ENCODE data around the gene RNFT1. TPM values are rescaled to one million over a fixed set of nuclear protein-coding genes. Genes with fewer than 3 reads are reported as not detected.
"Not testable (repeated sequence)": the region's sequence is repeated elsewhere in the genome, so short reads cannot be mapped to it uniquely, and the experiment has no call there.

Gene RNFT1
- total RNA-seq, 1 donor from 2014 or later, result 16.8 TPM

DNA sequence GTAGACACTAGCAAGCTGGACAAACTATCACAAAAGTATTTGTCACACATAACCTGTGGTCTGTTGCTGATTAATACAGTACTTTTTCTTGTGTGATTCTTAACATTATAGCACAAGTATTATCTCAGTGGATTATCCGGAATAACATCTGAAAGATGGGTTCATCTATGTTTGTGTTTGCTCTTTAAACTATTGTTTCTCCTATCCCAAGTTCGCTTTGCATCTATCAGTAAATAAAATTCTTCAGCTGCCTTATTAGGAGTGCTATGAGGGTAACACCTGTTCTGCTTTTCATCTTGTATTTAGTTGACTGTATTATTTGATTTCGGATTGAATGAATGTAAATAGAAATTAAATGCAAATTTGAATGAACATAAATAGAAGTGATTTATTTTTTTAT, 14.5 kb downstream of the RNFT1 start:
- no peak overlapping the region for H3K4me3 Mint-ChIP-seq (ENCODE audit: unreplicated experiment)
- H3K27me3 Mint-ChIP-seq (ENCODE audit: unreplicated experiment), result no peaks in the 10 kb centered on the region
- TF ChIP-seq CTCF (IDR thresholded peaks at IDR 0.05; ENCODE audit: unreplicated experiment), result no peak
- no peak for DNase-seq (ENCODE audit: low spot score)
- H3K27ac Mint-ChIP-seq (ENCODE audit: unreplicated experiment), result no peak overlapping the region
- H3K36me3 Mint-ChIP-seq (ENCODE audit: low read depth, unreplicated experiment), result peaks cover 5% of the 10 kb centered on the region
- no peaks in the 10 kb centered on the region for H3K9me3 Mint-ChIP-seq (ENCODE audit: unreplicated experiment)
- no peaks in the 10 kb centered on the region for H3K4me1 Mint-ChIP-seq (ENCODE audit: unreplicated experiment)

DNA sequence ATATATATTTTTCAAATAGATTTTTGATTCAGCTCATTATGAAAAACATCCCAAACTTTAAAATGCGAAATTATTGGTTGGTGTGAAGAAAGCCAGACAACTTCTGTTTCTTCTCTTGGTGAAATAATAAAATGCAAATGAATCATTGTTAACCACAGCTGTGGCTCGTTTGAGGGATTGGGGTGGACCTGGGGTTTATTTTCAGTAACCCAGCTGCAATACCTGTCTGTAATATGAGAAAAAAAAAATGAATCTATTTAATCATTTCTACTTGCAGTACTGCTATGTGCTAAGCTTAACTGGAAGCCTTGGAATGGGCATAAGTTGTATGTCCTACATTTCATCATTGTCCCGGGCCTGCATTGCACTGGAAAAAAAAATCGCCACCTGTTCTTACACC, 17.2 kb downstream of the RNFT1 start:
- not testable (repeated sequence) for H3K27ac Mint-ChIP-seq (ENCODE audit: unreplicated experiment); H3K9me3 Mint-ChIP-seq (ENCODE audit: unreplicated experiment); H3K27me3 Mint-ChIP-seq (ENCODE audit: unreplicated experiment); H3K4me1 Mint-ChIP-seq (ENCODE audit: unreplicated experiment); H3K4me3 Mint-ChIP-seq (ENCODE audit: unreplicated experiment); DNase-seq (ENCODE audit: low spot score)
- H3K36me3 Mint-ChIP-seq (ENCODE audit: low read depth, unreplicated experiment), result peaks cover 13% of the 10 kb centered on the region

- H3K9me3 Mint-ChIP-seq (ENCODE audit: unreplicated experiment); H3K4me1 Mint-ChIP-seq (ENCODE audit: unreplicated experiment); DNase-seq (ENCODE audit: low spot score); H3K27me3 Mint-ChIP-seq (ENCODE audit: unreplicated experiment); H3K27ac Mint-ChIP-seq (ENCODE audit: unreplicated experiment): not testable (repeated sequence)
- peak overlapping the region; percentile 28 for H3K4me3 Mint-ChIP-seq (ENCODE audit: unreplicated experiment)
- peaks cover 16% of the 10 kb centered on the region for H3K36me3 Mint-ChIP-seq (ENCODE audit: low read depth, unreplicated experiment)
Observed at GRCh38 chr17:59946433-59946832, 18.1 kb downstream of the RNFT1 start.

DNA sequence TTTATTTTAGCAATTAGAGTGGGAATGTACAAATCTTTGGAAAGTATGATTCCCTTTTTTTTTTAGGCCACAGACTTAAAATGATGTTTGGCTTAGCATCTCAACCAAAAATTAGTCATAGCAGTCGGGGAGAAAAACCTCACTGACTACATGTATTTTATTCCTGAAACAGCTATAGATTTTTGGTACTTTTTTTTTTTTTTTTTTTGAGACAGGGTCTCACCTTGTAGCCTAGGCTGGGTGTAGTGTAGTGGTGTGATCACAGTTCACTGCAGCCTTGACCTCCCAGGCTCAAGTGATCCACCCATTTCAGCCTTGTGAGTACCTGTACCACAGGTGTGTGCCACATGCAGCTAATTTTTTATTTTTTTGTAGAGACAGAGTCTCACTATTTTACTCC, 23.4 kb downstream of the RNFT1 start:
- DNase-seq (ENCODE audit: low spot score), result no peak
- Mint-ChIP-seq H3K27me3 (ENCODE audit: unreplicated experiment) (no peaks in the 10 kb centered on the region), H3K4me1 (ENCODE audit: unreplicated experiment) (no peaks in the 10 kb centered on the region), H3K27ac (ENCODE audit: unreplicated experiment) (no peak overlapping the region), H3K36me3 (ENCODE audit: low read depth, unreplicated experiment) (peaks cover 21% of the 10 kb centered on the region), H3K4me3 (ENCODE audit: unreplicated experiment) (no peak overlapping the region), H3K9me3 (ENCODE audit: unreplicated experiment) (no peaks in the 10 kb centered on the region)
- no peak for TF ChIP-seq CTCF (IDR thresholded peaks at IDR 0.05; ENCODE audit: unreplicated experiment)

DNA sequence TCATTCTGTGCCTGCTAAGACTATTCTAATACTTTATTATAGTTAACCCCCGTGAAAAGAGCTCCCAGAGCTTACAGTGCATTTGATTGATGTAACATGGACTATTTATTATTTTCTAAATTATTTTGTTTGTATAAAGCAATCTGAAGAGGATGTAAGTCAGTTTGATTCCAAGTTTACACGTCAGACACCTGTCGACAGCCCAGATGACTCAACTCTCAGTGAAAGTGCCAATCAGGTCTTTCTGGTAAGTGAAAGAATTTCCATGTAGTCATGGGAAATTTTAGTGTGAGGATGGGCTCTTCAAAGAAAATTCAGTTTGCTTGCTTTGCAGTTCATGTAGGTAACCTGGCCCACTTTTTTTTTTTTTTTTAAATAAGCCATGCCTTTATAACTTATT, 23.8 kb downstream of the RNFT1 start:
- H3K9me3 Mint-ChIP-seq (ENCODE audit: unreplicated experiment); H3K27ac Mint-ChIP-seq (ENCODE audit: unreplicated experiment); H3K4me3 Mint-ChIP-seq (ENCODE audit: unreplicated experiment); H3K4me1 Mint-ChIP-seq (ENCODE audit: unreplicated experiment); DNase-seq (ENCODE audit: low spot score); H3K27me3 Mint-ChIP-seq (ENCODE audit: unreplicated experiment): not testable (repeated sequence)
- H3K36me3 Mint-ChIP-seq (ENCODE audit: low read depth, unreplicated experiment), result peaks cover 23% of the 10 kb centered on the region

- peaks cover 25% of the 10 kb centered on the region for H3K36me3 Mint-ChIP-seq (ENCODE audit: low read depth, unreplicated experiment)
- H3K4me1 Mint-ChIP-seq (ENCODE audit: unreplicated experiment); H3K4me3 Mint-ChIP-seq (ENCODE audit: unreplicated experiment); H3K9me3 Mint-ChIP-seq (ENCODE audit: unreplicated experiment); H3K27me3 Mint-ChIP-seq (ENCODE audit: unreplicated experiment); DNase-seq (ENCODE audit: low spot score); H3K27ac Mint-ChIP-seq (ENCODE audit: unreplicated experiment): not testable (repeated sequence)
Observed at GRCh38 chr17:59933317-59933716, 31.2 kb downstream of the RNFT1 start.

GRCh38 chr17:59930768-59931167, 33.8 kb downstream of the RNFT1 start:
- not testable (repeated sequence) for DNase-seq (ENCODE audit: low spot score); H3K4me3 Mint-ChIP-seq (ENCODE audit: unreplicated experiment); H3K9me3 Mint-ChIP-seq (ENCODE audit: unreplicated experiment); H3K27me3 Mint-ChIP-seq (ENCODE audit: unreplicated experiment); H3K4me1 Mint-ChIP-seq (ENCODE audit: unreplicated experiment); H3K27ac Mint-ChIP-seq (ENCODE audit: unreplicated experiment)
- H3K36me3 Mint-ChIP-seq (ENCODE audit: low read depth, unreplicated experiment), result peaks cover 24% of the 10 kb centered on the region

GRCh38 chr17:59930121-59930520, 34.4 kb downstream of the RNFT1 start:
- not testable (repeated sequence) for H3K4me1 Mint-ChIP-seq (ENCODE audit: unreplicated experiment); H3K9me3 Mint-ChIP-seq (ENCODE audit: unreplicated experiment); DNase-seq (ENCODE audit: low spot score); H3K27ac Mint-ChIP-seq (ENCODE audit: unreplicated experiment); H3K27me3 Mint-ChIP-seq (ENCODE audit: unreplicated experiment); H3K4me3 Mint-ChIP-seq (ENCODE audit: unreplicated experiment)
- peaks cover 29% of the 10 kb centered on the region for H3K36me3 Mint-ChIP-seq (ENCODE audit: low read depth, unreplicated experiment)

DNA sequence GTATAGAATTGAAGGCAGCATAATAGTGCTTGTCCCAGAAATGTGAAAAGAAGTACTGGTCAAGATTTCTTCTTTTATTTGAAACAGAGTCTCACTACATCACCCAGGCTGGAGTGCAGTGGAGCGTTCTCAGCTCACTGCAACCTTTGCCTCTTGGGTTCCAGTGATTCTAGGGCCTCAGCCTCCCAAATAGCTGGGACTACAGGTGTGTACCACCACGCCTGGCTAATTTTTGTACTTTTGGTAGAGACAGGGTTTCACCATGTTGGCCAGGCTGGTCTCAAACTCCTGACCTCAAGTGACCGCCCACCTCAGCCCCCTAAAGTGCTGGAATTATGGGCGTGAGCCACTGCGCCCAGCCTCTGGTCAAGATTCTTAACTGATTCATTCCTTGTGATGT, 43.9 kb downstream of the RNFT1 start:
- not testable (repeated sequence) for DNase-seq (ENCODE audit: low spot score); H3K4me1 Mint-ChIP-seq (ENCODE audit: unreplicated experiment); H3K9me3 Mint-ChIP-seq (ENCODE audit: unreplicated experiment); H3K4me3 Mint-ChIP-seq (ENCODE audit: unreplicated experiment); H3K27me3 Mint-ChIP-seq (ENCODE audit: unreplicated experiment); H3K27ac Mint-ChIP-seq (ENCODE audit: unreplicated experiment)
- H3K36me3 Mint-ChIP-seq (ENCODE audit: low read depth, unreplicated experiment), result peaks cover 22% of the 10 kb centered on the region

Data from endothelial cell (in vitro differentiated cells).